ENCODE measurements around the gene BLZF1. TPM values are rescaled to one million over a fixed set of nuclear protein-coding genes. Genes with fewer than 3 reads are reported as not detected.

BLZF1 gene, protein sequence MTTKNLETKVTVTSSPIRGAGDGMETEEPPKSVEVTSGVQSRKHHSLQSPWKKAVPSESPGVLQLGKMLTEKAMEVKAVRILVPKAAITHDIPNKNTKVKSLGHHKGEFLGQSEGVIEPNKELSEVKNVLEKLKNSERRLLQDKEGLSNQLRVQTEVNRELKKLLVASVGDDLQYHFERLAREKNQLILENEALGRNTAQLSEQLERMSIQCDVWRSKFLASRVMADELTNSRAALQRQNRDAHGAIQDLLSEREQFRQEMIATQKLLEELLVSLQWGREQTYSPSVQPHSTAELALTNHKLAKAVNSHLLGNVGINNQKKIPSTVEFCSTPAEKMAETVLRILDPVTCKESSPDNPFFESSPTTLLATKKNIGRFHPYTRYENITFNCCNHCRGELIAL
- total RNA-seq (2021) = 14.3 and 15.5 TPM in 2 replicates
- long read RNA-seq, transcript BLZF1-203 (7 exons, 2,749 nt) = major isoform, 77 of 108 reads
- long read RNA-seq, partial matches to known transcripts = 5 of 108 reads
- long read RNA-seq, other reads (novel, unspliced or antisense) = 24 of 108 reads

DNA sequence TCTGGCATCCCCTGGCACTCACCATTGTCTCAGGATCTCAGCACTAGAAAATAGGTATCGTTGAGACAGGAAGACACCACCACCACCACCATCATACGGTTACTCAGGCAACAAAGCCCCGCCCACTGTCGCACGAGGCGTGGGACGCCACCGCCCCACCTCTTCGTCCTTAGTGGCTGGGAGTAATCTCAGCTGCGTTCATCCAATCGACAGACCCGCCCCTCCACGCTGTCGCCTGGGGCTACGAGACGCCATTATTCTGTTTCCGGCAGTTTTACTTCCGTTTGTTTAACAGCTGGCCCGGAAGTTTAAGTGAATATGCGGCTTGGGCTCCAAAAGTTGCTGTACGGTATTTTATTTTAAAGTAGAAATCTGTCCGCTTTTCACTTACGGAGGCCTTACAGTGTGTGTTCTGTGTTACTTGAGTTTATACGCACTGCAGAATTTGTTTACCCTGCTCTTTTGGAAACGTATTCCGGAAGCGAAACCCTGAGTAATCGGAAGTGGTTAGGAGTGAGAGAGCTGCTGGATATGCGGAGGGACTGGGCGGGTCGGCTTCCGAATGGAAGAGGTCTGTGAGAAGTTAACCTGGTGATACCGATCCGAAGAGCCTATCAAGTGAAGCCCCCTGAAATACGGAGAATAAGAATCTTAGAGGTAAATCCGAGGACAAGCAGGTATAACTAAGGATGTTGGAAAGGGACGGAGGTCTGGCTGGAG, at the start of gene BLZF1, which contains the start of gene NME7:
BLZF1 (plus strand) TSS at position 510 of the 720 bp plus-strand sequence. CDS start 1,328 bp downstream, outside the sequence.
NME7 (minus strand) TSS at position 112 of the 720 bp plus-strand sequence; CDS start at position 25, 87 bp downstream.
- H3K79me2 ChIP-seq (ENCODE audit: insufficient read depth, low read length) = no peaks in the 10 kb centered on the region
- TF ChIP-seq, protein P1, sequence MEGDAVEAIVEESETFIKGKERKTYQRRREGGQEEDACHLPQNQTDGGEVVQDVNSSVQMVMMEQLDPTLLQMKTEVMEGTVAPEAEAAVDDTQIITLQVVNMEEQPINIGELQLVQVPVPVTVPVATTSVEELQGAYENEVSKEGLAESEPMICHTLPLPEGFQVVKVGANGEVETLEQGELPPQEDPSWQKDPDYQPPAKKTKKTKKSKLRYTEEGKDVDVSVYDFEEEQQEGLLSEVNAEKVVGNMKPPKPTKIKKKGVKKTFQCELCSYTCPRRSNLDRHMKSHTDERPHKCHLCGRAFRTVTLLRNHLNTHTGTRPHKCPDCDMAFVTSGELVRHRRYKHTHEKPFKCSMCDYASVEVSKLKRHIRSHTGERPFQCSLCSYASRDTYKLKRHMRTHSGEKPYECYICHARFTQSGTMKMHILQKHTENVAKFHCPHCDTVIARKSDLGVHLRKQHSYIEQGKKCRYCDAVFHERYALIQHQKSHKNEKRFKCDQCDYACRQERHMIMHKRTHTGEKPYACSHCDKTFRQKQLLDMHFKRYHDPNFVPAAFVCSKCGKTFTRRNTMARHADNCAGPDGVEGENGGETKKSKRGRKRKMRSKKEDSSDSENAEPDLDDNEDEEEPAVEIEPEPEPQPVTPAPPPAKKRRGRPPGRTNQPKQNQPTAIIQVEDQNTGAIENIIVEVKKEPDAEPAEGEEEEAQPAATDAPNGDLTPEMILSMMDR (conservative IDR thresholded peaks at IDR 0.05) = no peak

More for the DNA sequence above, at the start of gene BLZF1, which contains the start of gene NME7:
- Histone ChIP-seq H2BK20ac (ENCODE audit: low read depth, low read length, poor library complexity, severe bottlenecking) (no peak within 1 kb of the TSS), H3K27ac (ENCODE audit: insufficient read length, low read depth, low read length) (no peak within 1 kb of the TSS), H3K18ac (ENCODE audit: insufficient read length, low read depth, low read length) (no peak within 1 kb of the TSS), H3T11ph (ENCODE audit: low read length) (no peak within 1 kb of the TSS), H3K9ac (ENCODE audit: extremely low read depth, insufficient read length, low read length) (peak within 1 kb of the TSS; percentile 46), H3K4me2 (ENCODE audit: insufficient read depth, insufficient read length, low read length) (peak within 1 kb of the TSS; percentile 70), H3K4ac (ENCODE audit: low read depth, low read length) (no peak within 1 kb of the TSS), H2BK12ac (ENCODE audit: insufficient read length, low read depth, low read length) (no peak within 1 kb of the TSS), H3K9me3 (ENCODE audit: control insufficient read depth, low read depth, low read length) (no peaks in the 10 kb centered on the region), H3K4me1 (ENCODE audit: insufficient read depth, low read length) (no peaks in the 10 kb centered on the region), H4K8ac (replicated peaks; ENCODE audit: insufficient read length, low read depth, low read length) (no peak within 1 kb of the TSS), H4K5ac (ENCODE audit: insufficient read length, low read depth, low read length) (no peak within 1 kb of the TSS), H2AK5ac (ENCODE audit: insufficient read length, low read length) (no peak within 1 kb of the TSS), H3K14ac (ENCODE audit: insufficient read depth, low read length) (no peak within 1 kb of the TSS), H3K79me1 (ENCODE audit: insufficient read depth, low read depth, low read length, poor library complexity, severe bottlenecking) (no peaks in the 10 kb centered on the region), H2BK15ac (ENCODE audit: low read depth, low read length) (no peak within 1 kb of the TSS), H3K56ac (ENCODE audit: insufficient read length, low read depth, low read length) (no peak within 1 kb of the TSS), H3K23me2 (ENCODE audit: insufficient read length, low read depth, low read length, poor library complexity, severe bottlenecking) (no peaks in the 10 kb centered on the region), H3K27me3 (ENCODE audit: insufficient read depth, low read length) (no peaks in the 10 kb centered on the region), H2BK120ac (ENCODE audit: low read depth, low read length, poor library complexity, severe bottlenecking) (no peak within 1 kb of the TSS), H2BK5ac (ENCODE audit: insufficient read length, low read length) (no peak within 1 kb of the TSS), H4K20me1 (ENCODE audit: control insufficient read depth, insufficient read depth, insufficient read length) (no peaks in the 10 kb centered on the region), H3K23ac (ENCODE audit: insufficient read length, low read depth, low read length) (no peak within 1 kb of the TSS), H2AFZ (ENCODE audit: low read length) (peak within 1 kb of the TSS; percentile 79), H4K91ac (ENCODE audit: insufficient read length, low read depth, low read length) (no peak within 1 kb of the TSS)
- Mint-ChIP-seq H3K36me3 (ENCODE audit: insufficient read depth in 1 of 3, low read depth in 3 of 3) (peaks cover 0 to 6% (median 0%) of the 10 kb centered on the region in 3 experiments; a peak in 5 of 7 replicates), H3K9me3 (peaks cover 0 to 4% of the 10 kb centered on the region in 2 experiments; a peak in 2 of 5 replicates), H3K27ac (no peak within 1 kb of the TSS), H3K4me1 (peaks cover 2 to 3% of the 10 kb centered on the region in 2 experiments; a peak in 1 of 4 replicates), H3K4me3 (no peak within 1 kb of the TSS), H3K27me3 (ENCODE audit: low read depth) (no peaks in the 10 kb centered on the region)
- peak; percentile 97 for DNase-seq
- WGBS (ENCODE audit: extremely low coverage, insufficient read length, low lambda C conversion rate) = no CpG with 5 or more reads among the region's 37 CpGs
